Fibroblast of pulmonary artery (primary cell): ENCODE results near the gene AUTS2.

Source experiments
- DNase-seq: peaks from one replicate; pipeline ENCODE4 v3.0.0-alpha.2; 2010; ENCODE audit warnings: low read depth
- H3K4me3 ChIP-seq: replicated peaks from 2 replicates; pipeline ENCODE4 v1.5.1; 2011; ENCODE audit warnings: low read depth, mild to moderate bottlenecking, control low read depth, low read length, moderate library complexity
- TF ChIP-seq, protein P1 (sequence below): IDR thresholded peaks from 2 replicates; pipeline ENCODE4 v1.5.1; 2011; ENCODE audit warnings: mild to moderate bottlenecking, control low read depth, low read length, inconsistent platforms; ENCODE audit errors: missing control alignments

Gene AUTS2

DNA sequence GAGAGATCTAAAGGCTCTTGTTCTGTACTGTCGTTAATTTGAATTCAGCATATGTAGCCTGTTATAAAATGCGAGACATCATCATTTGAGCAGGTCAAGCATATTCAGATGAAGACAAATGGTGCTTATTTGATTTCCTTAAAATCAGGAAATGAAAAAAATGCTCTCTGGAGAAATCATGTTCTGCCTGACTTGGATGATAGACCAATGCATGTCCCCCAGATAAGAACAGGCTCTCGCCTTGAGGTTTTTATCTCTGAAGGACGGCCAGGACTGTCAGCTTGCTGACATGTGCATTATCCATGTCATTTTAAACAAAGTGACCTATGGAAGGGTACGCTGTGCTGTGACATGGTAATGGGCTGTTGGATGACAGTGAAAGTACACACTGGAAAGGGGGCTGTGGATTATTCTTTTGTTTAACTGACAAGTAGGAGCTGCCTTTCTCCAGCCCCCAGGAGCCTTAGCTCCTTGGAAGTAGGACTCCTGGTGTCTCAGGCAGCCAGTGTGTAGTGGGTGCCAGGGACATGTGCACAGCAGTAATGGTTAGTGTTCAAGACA lies 838.6 kb downstream of the AUTS2 start:
- H3K4me3 ChIP-seq = no peak overlapping the region
- TF ChIP-seq, protein P1, sequence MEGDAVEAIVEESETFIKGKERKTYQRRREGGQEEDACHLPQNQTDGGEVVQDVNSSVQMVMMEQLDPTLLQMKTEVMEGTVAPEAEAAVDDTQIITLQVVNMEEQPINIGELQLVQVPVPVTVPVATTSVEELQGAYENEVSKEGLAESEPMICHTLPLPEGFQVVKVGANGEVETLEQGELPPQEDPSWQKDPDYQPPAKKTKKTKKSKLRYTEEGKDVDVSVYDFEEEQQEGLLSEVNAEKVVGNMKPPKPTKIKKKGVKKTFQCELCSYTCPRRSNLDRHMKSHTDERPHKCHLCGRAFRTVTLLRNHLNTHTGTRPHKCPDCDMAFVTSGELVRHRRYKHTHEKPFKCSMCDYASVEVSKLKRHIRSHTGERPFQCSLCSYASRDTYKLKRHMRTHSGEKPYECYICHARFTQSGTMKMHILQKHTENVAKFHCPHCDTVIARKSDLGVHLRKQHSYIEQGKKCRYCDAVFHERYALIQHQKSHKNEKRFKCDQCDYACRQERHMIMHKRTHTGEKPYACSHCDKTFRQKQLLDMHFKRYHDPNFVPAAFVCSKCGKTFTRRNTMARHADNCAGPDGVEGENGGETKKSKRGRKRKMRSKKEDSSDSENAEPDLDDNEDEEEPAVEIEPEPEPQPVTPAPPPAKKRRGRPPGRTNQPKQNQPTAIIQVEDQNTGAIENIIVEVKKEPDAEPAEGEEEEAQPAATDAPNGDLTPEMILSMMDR = no peak
- no peak for DNase-seq

DNA sequence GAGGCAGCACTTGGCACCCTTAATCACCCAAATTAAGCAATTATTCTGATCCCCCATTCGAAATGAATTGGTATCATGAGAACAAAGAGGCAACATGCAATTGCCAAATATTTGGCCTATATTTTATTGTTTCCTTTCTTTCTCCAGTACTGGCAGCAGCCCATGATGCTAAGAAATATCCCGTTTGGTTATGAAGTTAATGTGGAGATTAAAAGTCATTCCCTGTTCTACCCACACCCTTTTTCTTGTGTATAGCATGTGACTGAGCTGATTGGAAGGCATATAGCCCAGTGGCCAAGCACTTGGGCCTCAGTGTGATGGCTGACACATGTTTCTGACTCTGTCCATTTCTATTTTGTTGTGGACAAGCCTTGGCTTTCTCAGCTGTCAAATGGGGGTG lies 841.4 kb downstream of the AUTS2 start:
- no peak overlapping the region for H3K4me3 ChIP-seq
- DNase-seq = no peak
- TF ChIP-seq, protein P1 = no peak

DNA sequence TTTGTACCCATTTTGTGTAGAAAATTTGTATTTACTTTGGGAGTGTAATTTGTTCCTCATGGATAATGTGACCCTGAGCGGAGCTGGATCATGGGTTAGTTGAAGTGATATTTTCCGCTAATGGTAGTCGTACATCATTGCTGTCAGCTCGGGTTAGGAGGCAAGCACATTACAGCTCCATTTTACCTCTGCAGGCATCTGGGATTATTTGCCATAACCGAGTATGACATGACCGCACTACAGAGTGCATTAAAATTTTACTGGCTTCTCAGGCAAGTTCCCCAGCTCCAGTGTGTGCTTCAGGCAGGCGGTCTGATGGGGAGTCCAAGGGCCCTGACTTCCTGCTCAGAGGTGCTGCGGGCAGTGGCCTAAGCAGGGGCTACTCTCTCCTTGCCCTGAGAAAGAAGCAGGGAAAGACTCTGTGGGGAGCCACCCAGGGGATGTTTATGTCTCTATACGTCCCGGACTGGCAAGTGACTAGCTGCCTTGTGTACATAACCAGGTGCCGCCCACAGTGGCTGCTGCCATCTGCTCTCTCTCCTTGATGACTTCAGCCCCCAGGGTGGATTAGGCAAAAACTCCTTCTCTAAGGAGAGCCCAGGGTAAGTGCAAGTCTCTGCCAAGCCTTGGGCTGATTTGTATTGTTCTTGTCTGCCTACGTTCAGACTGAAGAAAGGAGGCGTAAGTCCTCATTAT lies 848.3 kb downstream of the AUTS2 start:
- no peak for DNase-seq
- TF ChIP-seq, protein P1 = no peak
- no peak overlapping the region for H3K4me3 ChIP-seq

DNA sequence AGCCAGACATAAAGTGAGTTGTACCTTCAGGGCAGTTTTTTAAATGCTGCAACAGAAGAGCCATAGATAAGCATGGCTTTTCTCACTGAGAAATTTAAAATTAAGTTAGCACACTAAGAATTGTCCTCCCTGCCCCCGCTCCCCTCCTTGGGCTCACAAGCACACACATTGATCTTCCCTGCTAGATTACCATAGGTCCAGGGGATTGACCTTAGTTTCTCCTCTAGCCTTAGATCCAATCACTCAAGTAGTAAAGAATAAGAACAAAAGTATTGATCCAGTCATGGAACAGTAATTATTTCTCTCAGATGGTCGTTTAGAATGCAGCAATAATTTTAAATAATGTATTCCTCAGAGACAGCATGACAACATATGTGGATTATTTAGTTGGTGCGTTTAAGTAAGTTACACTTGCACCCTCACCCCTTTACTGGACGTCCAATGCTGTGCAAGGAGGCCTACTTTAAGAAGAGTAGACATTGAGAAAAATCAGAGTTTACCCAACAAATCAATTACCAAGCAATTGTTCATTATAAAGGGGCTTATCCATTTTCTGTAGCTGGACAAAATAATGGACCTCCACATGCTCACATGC lies 850.1 kb downstream of the AUTS2 start:
- TF ChIP-seq, protein P1 = no peak
- no peak overlapping the region for H3K4me3 ChIP-seq

DNA sequence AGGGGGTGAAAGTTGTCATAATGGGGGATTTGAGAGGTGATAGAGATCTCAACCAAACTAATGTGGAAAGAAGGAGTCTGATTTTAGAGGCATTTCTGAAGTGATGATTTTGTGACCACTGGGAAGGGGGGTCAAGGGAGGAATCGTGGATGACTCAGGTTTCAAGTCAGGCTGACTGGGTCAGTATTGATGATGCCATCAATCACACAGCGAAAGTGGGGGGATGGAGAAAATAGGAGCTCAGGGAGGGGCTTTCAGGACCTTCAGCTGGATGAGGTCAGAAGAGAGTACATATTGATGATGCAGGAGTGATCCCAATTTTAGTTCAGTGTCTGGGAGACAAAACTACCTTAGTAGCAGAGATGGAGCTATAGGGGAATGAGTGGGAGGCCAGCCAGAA lies 852.5 kb downstream of the AUTS2 start:
- TF ChIP-seq, protein P1 = no peak
- DNase-seq = no peak
- no peak overlapping the region for H3K4me3 ChIP-seq

More for the DNA sequence above, 850.1 kb downstream of the AUTS2 start:
- no peak for DNase-seq

DNA sequence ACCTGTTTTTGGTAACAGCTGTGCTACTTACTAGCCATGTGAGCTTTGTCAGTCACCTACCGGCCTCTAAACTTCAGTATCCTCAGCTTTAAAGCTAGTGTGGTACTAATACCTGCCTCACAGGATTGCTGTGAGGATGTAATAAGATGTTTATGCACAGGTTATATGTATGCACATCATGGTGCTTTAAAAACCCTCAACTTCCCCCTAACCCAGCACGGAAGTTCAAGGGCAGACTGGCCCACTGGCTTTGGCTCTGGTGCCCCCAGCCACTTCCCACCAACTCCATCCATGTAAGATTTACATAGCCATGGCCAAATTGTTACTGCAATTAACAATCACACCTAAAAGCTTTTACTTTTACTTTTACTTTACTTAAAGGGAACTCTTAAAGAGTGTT lies 857.6 kb downstream of the AUTS2 start:
- TF ChIP-seq, protein P1 = no peak
- no peak overlapping the region for H3K4me3 ChIP-seq
- no peak for DNase-seq

DNA sequence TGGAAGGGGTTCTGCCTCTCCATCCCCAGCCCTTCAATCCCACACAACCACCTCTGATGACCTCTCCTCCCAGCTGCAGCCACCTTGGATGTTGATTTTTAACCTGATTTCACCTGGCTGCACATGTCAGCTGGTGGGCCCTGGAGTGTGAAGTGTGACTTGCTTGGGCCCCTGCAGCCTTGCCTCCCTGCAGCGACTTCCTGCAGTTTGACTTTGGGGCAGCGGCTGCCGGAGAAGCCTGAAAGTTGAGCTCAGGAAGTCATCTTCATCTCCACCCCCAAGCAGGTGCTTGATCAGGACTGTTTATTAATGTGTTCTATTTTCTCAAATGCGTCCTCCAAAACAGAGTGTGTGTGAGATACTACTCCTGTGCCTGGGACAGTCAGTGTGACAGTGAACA lies 858.4 kb downstream of the AUTS2 start:
- TF ChIP-seq, protein P1 = no peak
- DNase-seq = no peak
- no peak overlapping the region for H3K4me3 ChIP-seq
